Effector memory CD8-positive, alpha-beta T cell (primary cell): Measurements from ENCODE around the gene MT3.

Source experiments
- ATAC-seq: fragments of 150-1000 bp; cut with Tn5 transposase; replicated peaks from 2 replicates; pipeline ENCODE4 v1.10.0; 2021; ENCODE audit warnings: mild to moderate bottlenecking, moderate library complexity
- DNase-seq, 3 experiments: peaks; one replicate each; pipeline ENCODE4 v3.0.0; 2021
- H3K27ac Mint-ChIP-seq, 2 donors: one replicate each; pipeline ENCODE4 v1.8.0; 2022; ENCODE audit warnings: mild to moderate bottlenecking in 2 of 2, mixed read lengths in 2 of 2, moderate library complexity in 2 of 2
- H3K27me3 Mint-ChIP-seq, 2 donors: one replicate each; pipeline ENCODE4 v1.8.0; 2022; ENCODE audit warnings: mixed read lengths in 2 of 2
- H3K36me3 Mint-ChIP-seq: one replicate; pipeline ENCODE4 v1.8.0; 2022; ENCODE audit warnings: mild to moderate bottlenecking, moderate library complexity, mixed read lengths; ENCODE audit not compliant: insufficient read depth
- H3K4me1 Mint-ChIP-seq, 2 donors: one replicate each; pipeline ENCODE4 v1.8.0; 2022; ENCODE audit warnings: low read depth in 2 of 2, mixed read lengths in 2 of 2
- H3K4me3 Mint-ChIP-seq, 2 donors: one replicate each; pipeline ENCODE4 v1.8.0; 2022; ENCODE audit warnings: mild to moderate bottlenecking in 2 of 2, mixed read lengths in 2 of 2, moderate library complexity in 2 of 2
- H3K9me3 Mint-ChIP-seq, 2 donors: one replicate each; pipeline ENCODE4 v1.8.0; 2022; ENCODE audit warnings: mixed read lengths in 2 of 2

The MT3 gene

GRCh38 chr16:56591377-56592060 lies 2.2 kb downstream of the MT3 start:
- Mint-ChIP-seq H3K4me1 (peaks cover 14 to 15% of the 10 kb centered on the region in 2 donors), H3K27ac (no peak overlapping the region), H3K27me3 (peaks cover 42 to 59% of the 10 kb centered on the region in 2 donors), H3K4me3 (no peak overlapping the region), H3K36me3 (peaks cover 4% of the 10 kb centered on the region), H3K9me3 (no peaks in the 10 kb centered on the region)
- ATAC-seq (no peak), DNase-seq (no peak)

- DNase-seq, result no peak
- ATAC-seq, result no peak
- Mint-ChIP-seq H3K27me3 (peaks cover 25 to 38% of the 10 kb centered on the region in 2 donors), H3K4me3 (no peak overlapping the region), H3K9me3 (no peaks in the 10 kb centered on the region), H3K4me1 (peaks cover 12 to 13% of the 10 kb centered on the region in 2 donors), H3K36me3 (peaks cover 4% of the 10 kb centered on the region), H3K27ac (no peak overlapping the region)
Measured at GRCh38 chr16:56593573-56594291, 4.4 kb downstream of the MT3 start.

- Mint-ChIP-seq H3K27me3 (peaks cover 20 to 33% of the 10 kb centered on the region in 2 donors), H3K4me3 (no peak overlapping the region), H3K36me3 (peaks cover 4% of the 10 kb centered on the region), H3K4me1 (peaks cover 10 to 11% of the 10 kb centered on the region in 2 donors), H3K9me3 (no peaks in the 10 kb centered on the region), H3K27ac (no peak overlapping the region)
- no peak for DNase-seq
- no peak for ATAC-seq
Measured at GRCh38 chr16:56594292-56594619, 4.9 kb downstream of the MT3 start.

GRCh38 chr16:56600398-56600999 lies 11.2 kb downstream of the MT3 start:
- no peaks in the 10 kb centered on the region for H3K9me3 Mint-ChIP-seq

GRCh38 chr16:56601325-56601724 lies 12.0 kb downstream of the MT3 start:
- Mint-ChIP-seq H3K27ac (no peak overlapping the region), H3K27me3 (peaks cover 13 to 17% of the 10 kb centered on the region in 2 donors), H3K9me3 (no peaks in the 10 kb centered on the region), H3K4me3 (no peak overlapping the region), H3K36me3 (no peaks in the 10 kb centered on the region), H3K4me1 (peaks cover 3 to 6% of the 10 kb centered on the region in 2 donors)
- no peak for ATAC-seq
- DNase-seq, result no peak

More at GRCh38 chr16:56600398-56600999, 11.2 kb downstream of the MT3 start:
- H3K36me3 Mint-ChIP-seq, result no peaks in the 10 kb centered on the region
- DNase-seq (peak in 2 of 3 experiments; percentile 36 to 52), ATAC-seq (peak; percentile 78)
- H3K27ac Mint-ChIP-seq, result peak overlapping the region in 1 of 2 donors; percentile 39
- H3K27me3 Mint-ChIP-seq, result peaks cover 13 to 17% of the 10 kb centered on the region in 2 donors
- H3K4me1 Mint-ChIP-seq, result peaks cover 3 to 6% of the 10 kb centered on the region in 2 donors
- H3K4me3 Mint-ChIP-seq, result no peak overlapping the region

GRCh38 chr16:56603589-56603988 lies 14.3 kb downstream of the MT3 start:
- peaks cover 12 to 19% of the 10 kb centered on the region in 2 donors for H3K4me1 Mint-ChIP-seq
- H3K27me3 Mint-ChIP-seq, result peaks cover 13 to 17% of the 10 kb centered on the region in 2 donors
- no peaks in the 10 kb centered on the region for H3K36me3 Mint-ChIP-seq
- DNase-seq (no peak), ATAC-seq (no peak)
- peak overlapping the region in 1 of 2 donors; percentile 35 for H3K27ac Mint-ChIP-seq
- H3K4me3 Mint-ChIP-seq, result no peak overlapping the region
- H3K9me3 Mint-ChIP-seq, result no peaks in the 10 kb centered on the region

- ATAC-seq (no peak), DNase-seq (no peak)
- H3K4me1 Mint-ChIP-seq, result peaks cover 21 to 33% of the 10 kb centered on the region in 2 donors
- H3K4me3 Mint-ChIP-seq, result no peak overlapping the region
- H3K27ac Mint-ChIP-seq, result peak overlapping the region in 1 of 2 donors; percentile 17
- peaks cover 13 to 15% of the 10 kb centered on the region in 2 donors for H3K27me3 Mint-ChIP-seq
- H3K9me3 Mint-ChIP-seq, result no peaks in the 10 kb centered on the region
- H3K36me3 Mint-ChIP-seq, result no peaks in the 10 kb centered on the region
Measured at GRCh38 chr16:56604966-56605365, 15.6 kb downstream of the MT3 start.

GRCh38 chr16:56605475-56605874 lies 16.1 kb downstream of the MT3 start:
- ATAC-seq (no peak), DNase-seq (no peak)
- Mint-ChIP-seq H3K27ac (peak overlapping the region in 1 of 2 donors; percentile 54), H3K36me3 (no peaks in the 10 kb centered on the region), H3K4me1 (peaks cover 21 to 36% of the 10 kb centered on the region in 2 donors), H3K4me3 (no peak overlapping the region), H3K9me3 (no peaks in the 10 kb centered on the region), H3K27me3 (peaks cover 9 to 10% of the 10 kb centered on the region in 2 donors)

GRCh38 chr16:56606071-56606475 lies 16.7 kb downstream of the MT3 start:
- Mint-ChIP-seq H3K9me3 (no peaks in the 10 kb centered on the region), H3K27ac (peak overlapping the region; percentile 89 to 90), H3K27me3 (peaks cover 3 to 4% of the 10 kb centered on the region in 2 donors), H3K36me3 (no peaks in the 10 kb centered on the region), H3K4me1 (peaks cover 25 to 39% of the 10 kb centered on the region in 2 donors), H3K4me3 (no peak overlapping the region)
- ATAC-seq (no peak), DNase-seq (no peak)

- H3K27me3 Mint-ChIP-seq, result no peaks in the 10 kb centered on the region
- peak overlapping the region; percentile 89 to 90 for H3K27ac Mint-ChIP-seq
- H3K9me3 Mint-ChIP-seq, result peaks cover 0 to 2% of the 10 kb centered on the region in 2 donors
- ATAC-seq, result no peak
- H3K4me1 Mint-ChIP-seq, result peaks cover 29 to 44% of the 10 kb centered on the region in 2 donors
- no peak for DNase-seq
- H3K4me3 Mint-ChIP-seq, result peak overlapping the region in 1 of 2 donors; percentile 44
- no peaks in the 10 kb centered on the region for H3K36me3 Mint-ChIP-seq
Measured at GRCh38 chr16:56606476-56607108, 17.3 kb downstream of the MT3 start.

- ATAC-seq, result no peak
- peaks cover 29 to 44% of the 10 kb centered on the region in 2 donors for H3K4me1 Mint-ChIP-seq
- no peak for DNase-seq
- H3K4me3 Mint-ChIP-seq, result peak overlapping the region; percentile 88 to 98
- peaks cover 0 to 2% of the 10 kb centered on the region in 2 donors for H3K9me3 Mint-ChIP-seq
- no peaks in the 10 kb centered on the region for H3K27me3 Mint-ChIP-seq
- H3K27ac Mint-ChIP-seq, result peak overlapping the region; percentile 89 to 90
- H3K36me3 Mint-ChIP-seq, result no peaks in the 10 kb centered on the region
Measured at GRCh38 chr16:56607109-56607618, 17.8 kb downstream of the MT3 start.

- DNase-seq, result no peak
- no peak for ATAC-seq
- Mint-ChIP-seq H3K27me3 (no peaks in the 10 kb centered on the region), H3K4me1 (peaks cover 29 to 44% of the 10 kb centered on the region in 2 donors), H3K36me3 (no peaks in the 10 kb centered on the region), H3K27ac (peak overlapping the region; percentile 89 to 90), H3K4me3 (peak overlapping the region; percentile 88 to 98), H3K9me3 (peaks cover 0 to 2% of the 10 kb centered on the region in 2 donors)
Measured at GRCh38 chr16:56607675-56608042, 18.3 kb downstream of the MT3 start.
